Pancreas (tissue), 10 donors: ENCODE data around the gene RRAGD. TPM values are rescaled to one million over a fixed set of nuclear protein-coding genes. Genes with fewer than 3 reads are reported as not detected.
A peak's percentile ranks its signal among the peaks of the same experiment; 100 is the strongest.

Experiments
- ATAC-seq, 4 donors: fragments of 200-7000 bp; cut with Tn5 transposase; one replicate each; pipeline versions ENCODE4 v1.8.0 to v1.9.1; 2020; ENCODE audit warnings: mild to moderate bottlenecking in 4 of 4, moderate library complexity in 4 of 4
- DNase-seq, 6 donors: peaks; one replicate each; pipeline ENCODE4 v3.0.0-alpha.2; 2020
- FAIRE-seq: peaks from 2 replicates; lab custom pipeline; 2012; peaks lifted over from hg19 to GRCh38; lab: Jason Lieb, UNC
- H3K27ac ChIP-seq, 4 donors: fragments of 200-600 bp; sonication (generic); 1 replicate in 3 of 4; 2 replicates in 1 of 4; pipeline versions ENCODE4 v1.5.0 to v1.8.0; 2020
- H3K27me3 ChIP-seq, 4 donors: fragments of 200-600 bp; one replicate each; pipeline ENCODE4 v1.8.0; 2021
- H3K36me3 ChIP-seq, 3 donors: fragments of 200-600 bp; sonication (generic) in 1 of 3; one replicate each; pipeline versions ENCODE4 v1.5.0 to v1.8.0; 2020 to 2021
- H3K4me1 ChIP-seq, 3 donors: fragments of 200-600 bp; one replicate each; pipeline ENCODE4 v1.8.0; 2021
- H3K4me3 ChIP-seq, 4 donors: fragments of 200-600 bp; sonication (generic) in 2 of 4; one replicate each; pipeline versions ENCODE4 v1.5.0 to v1.8.0; 2020 to 2021
- H3K9me3 ChIP-seq, 4 donors: fragments of 200-600 bp; one replicate each; pipeline ENCODE4 v1.8.0; 2021
- WGBS, 2 donors: extraction: QIAGEN DNeasy Blood & Tissue Kit; methylation state at CpG; one replicate each; pipeline ENCODE4 v1.1.7; 2013; 5-methylcytosine and 5-hydroxymethylcytosine counted together
- intact Hi-C, 3 donors: fragments of 100-400 bp; cut with DNase I; formaldehyde crosslinking; loops; one replicate each; pipeline versions ENCODE4 v1.11.1 to v1.14.2; 2022
- polyA plus RNA-seq, 2 donors: library from polyadenylated mRNA; stranded (reverse); fragments of 200-250 nt; gene quantifications; one replicate each; pipeline ENCODE4 v1.2.3, GENCODE V29; 2013
- total RNA-seq, 6 donors: library from RNA; stranded (reverse); fragmentation: NEBNext Ultra II Directional in 4 of 6; extraction: Animal tissue kit (Norgen Biotek cat#: 25700) in 4 of 6; gene quantifications; one replicate each; pipeline versions ENCODE4 v1.2.1 to v1.2.4, GENCODE V29; 2021 to 2023
- TF ChIP-seq, protein P1 (sequence below), 4 donors: fragments of 200-600 bp; sonication (generic) in 3 of 4; IDR thresholded peaks; one replicate each; pipeline versions ENCODE4 v1.5.0 to v1.8.0; 2021; ENCODE audit warnings: antibody characterized with exemption in 4 of 4
- donor health status: healthy with polysubstance abuse.
- donor health status: DM: no; HTN: no; CAD: no; lungs with moderate emphysema.
- donor health status: DM: no; HTN: no; CAD: no.
- donor health status: control.
- donor health status: control.
- donor health status: Bipolar disorder and iron deficiency.
- donor health status: DM: yes; HTN: yes; CAD: no.
- donor health status: DM: no; HTN: no; CAD: no.
- donor health status: DM: no; HTN: no; CAD: no.
- donor health status: DM: yes; HTN: yes; CAD: no.

The RRAGD gene
- total and polyA plus RNA-seq, 8 donors = 2.8 to 15.4 (median 10.2) TPM

DNA sequence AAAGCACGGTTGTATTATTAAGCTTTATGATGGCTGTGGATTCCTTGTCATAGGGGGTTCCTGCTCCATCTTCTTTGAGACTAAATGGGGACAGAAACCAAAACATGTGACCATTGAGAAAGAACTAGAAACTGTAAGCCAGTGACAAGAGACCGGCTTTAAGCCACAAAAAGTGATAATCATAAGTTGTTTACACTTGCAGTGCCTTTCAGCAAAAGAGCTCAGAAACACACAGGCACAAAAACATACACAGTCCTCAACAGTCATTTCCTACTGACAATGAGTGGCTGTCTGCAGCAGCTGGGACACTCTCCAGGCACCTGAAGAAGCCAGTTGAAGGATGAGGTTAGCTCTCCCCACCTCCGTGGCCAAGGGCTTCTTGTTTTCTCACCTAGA, 39.6 kb downstream of the RRAGD start:
- no peaks in the 10 kb centered on the region for H3K9me3 ChIP-seq
- DNase-seq = no peak
- ATAC-seq = no peak
- FAIRE-seq = no peak
- no peaks in the 10 kb centered on the region for H3K36me3 ChIP-seq
- intact Hi-C loops = no loop called here
- no peaks in the 10 kb centered on the region for H3K27me3 ChIP-seq
- H3K4me3 ChIP-seq = no peak overlapping the region
- peaks cover 3 to 4% (median 4%) of the 10 kb centered on the region in 3 donors for H3K4me1 ChIP-seq
- H3K27ac ChIP-seq = no peak overlapping the region
- 43 to 51% methylated on average over 3 of the region's 3 CpGs for WGBS, 2 donors
- TF ChIP-seq, protein P1, sequence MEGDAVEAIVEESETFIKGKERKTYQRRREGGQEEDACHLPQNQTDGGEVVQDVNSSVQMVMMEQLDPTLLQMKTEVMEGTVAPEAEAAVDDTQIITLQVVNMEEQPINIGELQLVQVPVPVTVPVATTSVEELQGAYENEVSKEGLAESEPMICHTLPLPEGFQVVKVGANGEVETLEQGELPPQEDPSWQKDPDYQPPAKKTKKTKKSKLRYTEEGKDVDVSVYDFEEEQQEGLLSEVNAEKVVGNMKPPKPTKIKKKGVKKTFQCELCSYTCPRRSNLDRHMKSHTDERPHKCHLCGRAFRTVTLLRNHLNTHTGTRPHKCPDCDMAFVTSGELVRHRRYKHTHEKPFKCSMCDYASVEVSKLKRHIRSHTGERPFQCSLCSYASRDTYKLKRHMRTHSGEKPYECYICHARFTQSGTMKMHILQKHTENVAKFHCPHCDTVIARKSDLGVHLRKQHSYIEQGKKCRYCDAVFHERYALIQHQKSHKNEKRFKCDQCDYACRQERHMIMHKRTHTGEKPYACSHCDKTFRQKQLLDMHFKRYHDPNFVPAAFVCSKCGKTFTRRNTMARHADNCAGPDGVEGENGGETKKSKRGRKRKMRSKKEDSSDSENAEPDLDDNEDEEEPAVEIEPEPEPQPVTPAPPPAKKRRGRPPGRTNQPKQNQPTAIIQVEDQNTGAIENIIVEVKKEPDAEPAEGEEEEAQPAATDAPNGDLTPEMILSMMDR (IDR thresholded peaks at IDR 0.05) = no peak

DNA sequence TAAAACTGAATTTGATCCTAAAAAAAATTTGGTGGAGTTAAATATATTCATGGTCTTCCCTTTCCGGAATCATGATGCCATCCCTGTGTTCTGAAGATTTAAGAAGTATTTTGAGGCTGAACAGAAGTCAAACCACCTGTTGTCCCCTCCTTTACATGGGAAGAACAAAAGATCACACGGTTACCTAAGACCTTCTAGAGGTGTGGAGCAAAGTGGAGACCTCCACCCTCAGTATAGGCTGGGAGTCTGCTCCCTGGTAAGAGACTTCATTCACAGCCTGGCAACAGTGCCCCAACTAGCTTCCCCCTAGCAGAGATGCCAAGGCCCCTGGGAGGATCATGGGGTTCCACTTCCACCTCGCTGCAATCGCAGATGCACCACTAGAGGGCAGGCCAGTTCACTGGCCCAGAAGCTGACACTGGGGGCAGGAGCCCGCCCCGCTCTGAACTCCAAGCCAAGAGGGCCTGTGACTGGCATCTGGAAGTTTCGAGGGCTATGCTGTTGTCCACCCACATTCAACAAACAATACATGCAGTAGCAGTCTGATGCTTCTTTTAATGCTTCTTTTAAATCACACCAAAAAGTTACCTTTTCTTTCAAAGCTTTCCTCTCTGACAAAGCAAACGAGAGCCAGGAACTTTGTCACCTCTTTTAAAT, 40.1 kb downstream of the RRAGD start:
- Histone ChIP-seq H3K36me3 (no peaks in the 10 kb centered on the region), H3K4me3 (no peak overlapping the region), H3K4me1 (peaks cover 3 to 4% (median 4%) of the 10 kb centered on the region in 3 donors), H3K27ac (no peak overlapping the region), H3K27me3 (no peaks in the 10 kb centered on the region), H3K9me3 (no peaks in the 10 kb centered on the region)
- peak; percentile 74 to 84 (median 80) for ATAC-seq
- TF ChIP-seq, protein P1 (IDR thresholded peaks at IDR 0.05) = peak; percentile 81 to 89 (median 86)
- DNase-seq = peak; percentile 60 to 84 (median 74)
- intact Hi-C loops = no loop called here
- WGBS, 2 donors = 31 to 32% methylated on average over 8 of the region's 8 CpGs
- no peak for FAIRE-seq

DNA sequence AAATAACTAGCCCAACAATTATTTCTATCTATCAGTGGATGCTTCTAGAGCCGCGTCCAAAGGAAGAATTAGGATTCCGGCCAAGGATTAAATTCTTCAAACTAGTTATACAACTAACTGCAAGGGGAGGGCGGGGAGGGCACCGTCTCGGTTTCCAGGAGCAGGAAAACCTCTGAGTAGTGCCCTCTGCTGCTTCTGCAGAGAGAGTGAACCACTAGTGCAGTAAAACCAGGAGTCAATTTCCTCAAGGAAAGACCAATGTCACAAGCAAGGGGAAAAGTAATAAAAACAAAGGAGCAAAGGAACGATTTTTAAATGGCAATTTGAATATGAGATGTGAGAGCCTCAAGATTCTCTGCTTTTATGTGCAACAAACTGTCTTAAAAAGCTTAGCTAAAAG, 43.1 kb downstream of the RRAGD start:
- no peak overlapping the region for H3K4me3 ChIP-seq
- H3K36me3 ChIP-seq = no peaks in the 10 kb centered on the region
- no peaks in the 10 kb centered on the region for H3K9me3 ChIP-seq
- H3K27ac ChIP-seq = no peak overlapping the region
- WGBS, 2 donors = 3 to 8% methylated on average over 7 of the region's 7 CpGs
- TF ChIP-seq, protein P1 (IDR thresholded peaks at IDR 0.05) = peak in 3 of 4 donors; percentile 33 to 47 (median 33)
- DNase-seq (peak in 5 of 6 donors; percentile 52 to 69 (median 56)), FAIRE-seq (no peak), ATAC-seq (peak; percentile 82 to 90 (median 86))
- H3K4me1 ChIP-seq = peaks cover 0 to 4% (median 0%) of the 10 kb centered on the region in 3 donors
- intact Hi-C loops = no loop called here
- no peaks in the 10 kb centered on the region for H3K27me3 ChIP-seq

DNA sequence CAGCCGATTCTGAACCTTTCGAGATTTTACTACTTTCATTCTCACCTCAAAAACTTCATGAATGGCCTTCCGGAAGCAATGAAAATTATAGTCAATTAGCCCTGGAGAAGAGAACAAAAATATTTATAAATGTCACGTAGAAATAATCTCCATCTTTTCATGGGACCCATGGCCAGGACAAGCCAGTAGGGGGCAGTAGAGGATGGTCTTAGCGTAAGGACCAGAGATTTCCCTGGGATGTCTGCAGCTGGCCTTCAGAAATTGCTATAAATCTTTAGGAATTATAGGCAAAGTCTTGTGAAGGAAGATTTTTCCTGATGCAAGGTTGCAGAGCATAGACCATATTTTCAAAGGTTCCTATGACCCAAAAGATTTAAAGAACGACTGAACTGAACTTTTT, 44.0 kb downstream of the RRAGD start:
- ATAC-seq = peak; percentile 68 to 86 (median 82)
- H3K27me3 ChIP-seq = no peaks in the 10 kb centered on the region
- TF ChIP-seq, protein P1 (IDR thresholded peaks at IDR 0.05) = peak; percentile 66 to 77 (median 70)
- H3K4me1 ChIP-seq = peaks cover 0 to 4% (median 0%) of the 10 kb centered on the region in 3 donors
- H3K9me3 ChIP-seq = no peaks in the 10 kb centered on the region
- peak in 5 of 6 donors; percentile 40 to 72 (median 62) for DNase-seq
- 21 to 33% methylated on average over 6 of the region's 6 CpGs for WGBS, 2 donors
- no peak overlapping the region for H3K27ac ChIP-seq
- no peaks in the 10 kb centered on the region for H3K36me3 ChIP-seq
- no peak for FAIRE-seq
- no peak overlapping the region for H3K4me3 ChIP-seq
- intact Hi-C loops = no loop called here

DNA sequence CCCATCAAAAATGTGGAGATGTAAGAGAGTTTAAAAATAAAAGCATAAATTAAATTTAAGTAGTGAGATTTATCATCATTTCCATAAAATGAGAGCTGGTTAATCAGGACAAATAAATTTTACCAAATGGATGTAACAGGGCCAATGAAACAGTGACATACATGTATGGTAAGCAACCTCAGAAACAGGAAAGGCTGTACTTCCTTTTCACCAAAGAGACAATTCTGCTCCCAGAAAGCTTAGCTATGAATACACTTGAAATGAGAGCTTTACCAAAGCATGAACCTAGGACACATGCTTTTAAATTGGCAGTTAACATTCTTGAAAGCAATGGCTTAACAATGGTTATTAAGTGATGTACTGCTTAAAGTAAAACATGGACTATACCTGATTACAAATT, 47.5 kb downstream of the RRAGD start:
- TF ChIP-seq, protein P1 (IDR thresholded peaks at IDR 0.05) = no peak
- DNase-seq (no peak), FAIRE-seq (no peak), ATAC-seq (no peak)
- Histone ChIP-seq H3K4me1 (peaks cover 0 to 4% (median 0%) of the 10 kb centered on the region in 3 donors), H3K4me3 (no peak overlapping the region), H3K36me3 (no peaks in the 10 kb centered on the region), H3K27me3 (no peaks in the 10 kb centered on the region), H3K27ac (no peak overlapping the region), H3K9me3 (no peaks in the 10 kb centered on the region)
- intact Hi-C loops = no loop called here
